HG03139 (cell line): ENCODE results near the gene DARS1.

Experiments used
- ATAC-seq: cut with Tn5 transposase; IDR thresholded peaks from one replicate; pipeline ENCODE4 v1.9.1; 2021; ENCODE audit not compliant: unreplicated experiment

The DARS1 gene

DNA sequence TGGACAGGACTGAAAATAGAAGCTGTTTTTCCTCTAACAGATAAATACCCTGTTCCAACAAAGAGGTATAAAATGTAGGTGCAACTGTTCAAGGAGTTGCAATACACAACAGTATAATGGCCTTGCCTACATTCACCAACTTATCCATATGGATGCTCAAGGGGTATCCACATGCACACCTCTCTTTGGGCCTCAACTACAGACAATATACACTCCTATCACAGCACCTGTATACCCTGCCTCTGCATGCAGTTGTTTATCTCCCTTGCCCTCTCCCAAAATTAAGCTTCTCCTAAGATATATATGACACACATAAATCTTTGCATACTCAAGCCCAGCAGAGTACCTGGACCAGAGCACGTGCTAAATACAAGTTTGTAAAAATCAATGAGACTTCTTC is 37.3 kb downstream of the DARS1 start:
- ATAC-seq = no peak

DNA sequence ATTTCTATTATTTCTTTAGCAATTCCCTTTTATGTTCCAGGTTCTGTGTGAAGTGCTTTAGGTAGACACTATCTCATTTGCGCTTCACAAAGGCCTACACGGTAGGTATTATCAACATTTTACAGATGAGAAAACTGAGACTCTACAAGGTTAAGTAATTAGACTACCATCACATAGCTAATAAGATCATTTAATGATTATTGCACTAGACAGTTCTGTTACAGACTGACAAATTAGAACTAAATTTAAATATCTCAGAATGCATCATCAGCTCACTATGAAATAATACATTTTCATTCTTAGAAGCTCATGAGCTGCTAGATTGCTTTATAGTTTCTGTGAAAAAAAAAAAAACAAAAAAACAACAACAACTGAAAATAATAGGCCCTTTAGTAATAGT is 37.9 kb downstream of the DARS1 start:
- ATAC-seq = no peak

DNA sequence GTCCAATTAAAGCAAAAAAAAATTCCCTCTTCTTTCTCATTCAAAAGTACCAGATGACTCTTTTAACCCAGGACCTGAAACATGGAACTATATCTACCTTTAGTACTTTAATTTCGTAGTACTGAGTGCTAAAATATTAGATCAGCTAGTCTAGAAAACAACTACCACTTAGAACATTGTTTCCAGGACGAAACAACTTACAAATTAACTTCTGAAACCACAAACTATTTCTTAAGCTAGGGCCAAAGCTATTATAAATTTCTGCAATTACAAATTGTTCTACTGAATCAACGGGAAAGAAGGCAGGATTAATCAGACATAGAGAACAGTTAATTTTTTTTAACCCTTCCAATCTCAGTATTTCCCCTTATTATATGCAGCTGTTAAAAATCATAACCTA is 39.9 kb downstream of the DARS1 start:
- no peak for ATAC-seq

DNA sequence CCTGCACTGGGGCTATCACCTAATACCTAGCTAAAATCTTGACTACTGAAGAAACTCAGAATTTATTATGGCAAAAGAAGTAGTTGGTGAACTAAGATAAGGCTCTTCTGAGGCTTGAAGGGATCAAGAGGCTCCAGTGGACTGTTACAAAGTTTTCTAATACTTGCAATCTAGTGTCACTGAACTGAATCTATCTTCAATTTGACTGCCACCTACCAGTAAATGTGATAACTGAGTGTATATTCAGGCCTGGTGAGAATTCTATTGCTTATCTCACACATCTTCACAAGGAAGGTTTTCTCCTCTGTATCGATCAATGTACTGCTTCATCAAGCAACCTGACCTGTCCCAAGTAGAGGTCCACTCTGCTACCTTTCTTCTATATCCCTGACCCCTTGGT is 40.8 kb downstream of the DARS1 start:
- no peak for ATAC-seq

DNA sequence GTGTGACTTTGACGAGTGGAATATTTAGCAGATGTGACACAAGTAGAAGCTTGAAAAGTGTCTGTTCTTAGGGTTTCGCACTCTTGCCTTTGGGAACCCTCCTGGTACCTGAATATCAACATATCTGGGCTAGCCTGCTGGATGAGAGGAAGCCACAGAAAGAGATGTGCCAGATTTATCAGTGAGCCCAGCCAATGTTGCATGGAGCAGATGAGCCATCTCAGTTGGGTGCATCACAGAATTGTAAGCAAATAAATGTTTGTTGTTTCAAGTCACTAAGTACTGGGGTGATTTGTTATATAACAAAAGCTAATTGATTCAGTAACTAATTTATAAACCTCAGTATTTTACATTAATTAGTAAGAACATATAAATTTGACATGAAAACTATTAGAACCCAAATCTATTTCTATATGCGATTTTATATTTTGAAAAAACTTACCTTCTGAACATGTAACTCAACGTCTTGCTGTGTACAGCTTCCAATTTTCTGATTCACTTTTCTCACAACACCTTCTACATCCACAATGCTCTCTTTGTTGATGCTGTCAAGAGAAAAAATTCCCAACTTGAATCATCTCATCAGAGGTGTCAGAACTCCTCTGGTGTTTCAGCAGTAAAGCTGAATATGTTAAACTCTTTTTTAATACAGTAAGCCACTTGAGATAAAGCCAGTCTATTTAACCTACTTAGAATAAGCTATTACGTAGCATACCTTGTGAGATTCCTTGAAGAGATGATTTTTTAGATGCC is 42.3 kb downstream of the DARS1 start:
- ATAC-seq = no peak

DNA sequence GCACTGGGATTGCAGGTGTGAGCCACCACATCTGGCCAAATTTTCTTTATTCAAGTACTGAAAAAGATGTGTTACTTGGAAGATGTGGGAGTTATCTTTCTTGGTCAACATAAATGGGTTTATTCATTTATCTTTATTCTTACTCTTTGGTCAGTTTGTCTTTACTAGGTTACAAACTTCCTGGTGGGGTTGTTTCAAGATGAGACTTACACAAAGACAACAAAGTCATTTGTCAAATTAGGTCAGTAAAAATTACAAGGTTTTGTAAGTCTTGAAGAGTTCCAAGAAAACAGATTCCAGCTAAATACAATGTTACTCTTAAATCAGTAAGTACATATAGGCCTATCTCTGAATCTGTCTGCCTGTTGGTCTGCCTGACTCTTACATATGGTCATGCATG is 48.9 kb downstream of the DARS1 start:
- no peak for ATAC-seq

DNA sequence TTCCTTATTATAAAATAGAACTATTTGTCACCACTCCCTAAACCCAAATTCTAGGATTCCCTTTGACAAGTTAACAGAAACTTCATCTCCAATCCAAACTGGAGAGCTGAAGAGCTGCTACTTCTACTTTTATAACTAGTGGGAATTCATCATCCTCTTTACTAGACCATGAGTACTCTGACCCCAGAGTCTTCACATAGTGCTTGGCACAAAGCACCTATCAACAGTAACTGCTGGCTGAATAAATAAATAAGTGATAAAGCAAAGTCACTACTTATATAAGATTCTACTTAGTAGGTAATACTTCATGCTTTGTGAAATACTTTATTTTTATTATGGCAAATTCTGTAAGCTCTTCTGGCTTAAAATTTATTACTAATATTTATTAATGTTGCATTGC is 49.5 kb downstream of the DARS1 start:
- no peak for ATAC-seq

DNA sequence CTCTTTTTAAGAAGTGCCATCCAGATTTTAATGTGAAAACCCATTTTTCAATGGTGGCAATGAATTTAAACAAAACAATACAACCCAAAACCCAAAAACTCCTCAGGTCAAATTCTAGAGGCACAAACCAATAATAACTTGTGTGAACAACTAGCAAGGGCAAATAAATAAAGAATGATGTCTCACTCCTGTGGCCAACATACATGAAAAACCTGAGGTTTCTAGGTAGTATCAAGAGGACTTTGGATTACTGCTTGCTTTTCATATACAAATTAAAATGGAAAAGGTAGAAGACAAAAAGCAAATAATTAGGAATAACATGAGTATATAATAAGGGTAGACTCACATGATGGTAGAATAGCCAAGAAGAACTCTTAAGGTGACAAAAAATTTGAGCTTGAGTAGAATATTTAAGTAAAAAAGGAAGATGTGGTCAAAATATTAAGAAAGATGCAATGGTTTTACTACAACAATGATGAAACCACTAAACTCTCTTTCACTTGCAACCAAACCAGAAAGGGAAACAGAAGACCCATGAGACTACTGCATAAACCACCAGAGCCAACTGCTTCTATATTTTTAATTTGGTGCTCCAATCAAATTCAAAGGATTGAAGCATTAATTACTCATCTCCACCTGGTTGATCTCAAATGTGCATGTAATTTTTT is 53.5 kb downstream of the DARS1 start:
- ATAC-seq = peak; percentile 79

DNA sequence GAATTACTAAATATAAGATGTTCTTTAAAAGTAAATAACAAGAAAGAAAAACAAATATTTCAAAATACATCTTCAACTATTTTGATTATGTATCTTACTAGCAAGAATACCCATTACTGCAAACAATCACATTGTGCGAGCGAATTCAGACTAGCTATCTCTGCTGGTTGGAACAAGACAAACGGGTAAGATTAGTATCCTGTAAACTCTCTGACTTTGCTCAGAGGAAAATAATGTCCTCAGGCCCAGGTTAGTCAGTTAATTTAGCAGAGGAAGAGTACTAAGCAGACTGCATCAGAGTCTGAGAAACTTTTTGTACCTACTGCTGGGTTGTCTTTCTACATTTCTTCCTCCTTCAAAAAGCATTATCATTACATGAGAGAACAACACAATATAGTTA is 58.8 kb downstream of the DARS1 start:
- ATAC-seq = no peak

DNA sequence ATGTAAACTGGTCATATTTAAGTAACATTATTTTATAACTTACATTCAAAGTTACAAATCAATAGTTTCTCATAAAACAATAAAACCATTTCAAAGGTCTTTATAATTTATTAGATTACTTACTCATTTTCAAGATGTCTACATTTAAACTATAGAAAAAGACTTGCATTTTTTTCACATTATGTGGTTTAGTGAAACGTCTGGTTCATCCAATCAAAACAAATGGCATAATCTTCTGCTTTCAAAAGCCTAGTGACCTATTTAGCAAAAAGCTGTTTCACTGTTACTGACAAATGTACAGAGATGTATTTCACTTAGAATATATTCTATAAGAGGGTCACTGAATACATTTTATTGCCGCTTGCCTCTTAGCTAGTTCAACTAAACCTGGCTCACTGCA is 59.9 kb downstream of the DARS1 start:
- ATAC-seq = no peak

DNA sequence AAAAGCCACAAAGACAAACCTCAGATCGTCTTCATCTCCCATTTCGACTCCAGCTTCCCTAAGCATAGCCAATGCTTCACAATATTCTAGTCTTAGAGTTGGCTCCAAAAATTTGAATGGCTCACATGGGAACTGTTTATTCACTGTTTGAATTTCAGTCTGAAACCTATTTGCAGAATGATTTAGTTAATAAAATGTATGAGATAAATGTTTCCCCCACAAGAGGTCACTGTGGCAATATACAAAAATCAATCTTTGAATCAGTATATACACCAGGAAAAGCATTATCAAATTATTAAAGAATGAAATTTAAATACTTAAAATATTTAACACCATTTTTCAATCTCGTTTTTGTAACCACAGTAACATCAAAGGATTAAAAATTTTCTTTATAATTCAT is 69.2 kb downstream of the DARS1 start:
- ATAC-seq = no peak

DNA sequence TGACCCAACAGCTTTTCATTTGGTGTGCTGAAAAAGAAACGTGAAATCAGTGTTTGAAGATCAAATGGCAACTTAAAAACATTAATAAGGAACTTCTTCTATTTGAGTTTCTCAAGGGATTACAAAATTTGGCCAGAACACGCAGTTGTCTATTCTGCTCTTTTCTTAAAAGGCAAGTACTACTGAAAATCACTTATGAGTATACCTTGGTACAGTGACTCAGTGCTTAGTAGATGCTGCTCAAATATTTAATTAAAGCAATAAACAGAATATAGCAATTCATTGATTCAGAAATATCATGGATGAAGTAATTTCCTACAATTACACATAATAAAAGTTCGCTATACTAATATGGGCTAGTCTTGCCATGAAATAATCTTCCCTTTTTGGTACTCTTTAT is 70.9 kb downstream of the DARS1 start:
- ATAC-seq = no peak

DNA sequence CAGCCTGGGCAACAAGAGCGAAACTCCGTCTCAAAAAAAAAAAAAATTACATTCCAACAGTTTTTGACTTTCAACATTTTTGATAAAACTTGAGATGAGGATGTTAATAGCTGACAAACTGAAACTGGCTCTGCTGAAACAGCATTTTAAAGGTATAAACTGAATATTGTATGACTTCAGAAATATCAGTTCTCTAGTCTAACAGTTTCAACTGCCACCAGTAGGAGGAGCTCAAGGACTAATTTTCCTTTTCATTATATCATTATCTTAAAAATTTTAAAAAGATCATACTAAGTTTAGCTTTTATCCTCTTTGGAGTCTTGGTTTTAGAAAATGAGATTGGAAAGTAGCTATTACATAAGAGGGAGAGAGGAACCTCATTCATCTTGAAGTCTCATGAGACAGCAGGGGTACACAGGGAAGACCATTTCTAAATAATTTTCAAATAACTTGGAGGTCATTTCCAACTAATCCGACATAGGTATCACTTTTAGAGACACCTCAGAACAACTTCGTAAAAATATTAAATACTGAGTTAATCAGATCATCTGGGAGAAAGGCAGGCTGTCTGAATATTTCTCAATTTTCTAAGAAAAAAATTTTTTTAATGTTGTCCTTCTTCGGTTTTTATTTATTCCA is 71.6 kb downstream of the DARS1 start:
- ATAC-seq = no peak

DNA sequence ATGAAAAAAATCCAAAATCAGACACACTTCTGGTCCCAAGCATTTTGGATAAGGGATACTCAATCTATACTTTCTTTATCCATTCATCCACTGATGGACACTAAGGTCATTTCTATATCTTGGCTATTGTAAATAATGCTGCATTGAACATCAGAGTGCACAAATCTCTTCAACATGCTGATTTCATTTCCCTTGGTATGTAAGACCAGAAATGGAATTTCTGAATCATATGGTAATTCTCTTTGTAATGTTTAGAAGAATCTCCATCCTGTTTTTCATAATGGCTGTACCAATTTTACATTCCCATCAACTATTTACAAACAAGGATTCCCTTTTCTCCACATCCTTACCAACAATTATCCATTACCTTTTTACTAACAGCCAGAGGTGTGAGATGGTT is 75.5 kb downstream of the DARS1 start:
- ATAC-seq = no peak

DNA sequence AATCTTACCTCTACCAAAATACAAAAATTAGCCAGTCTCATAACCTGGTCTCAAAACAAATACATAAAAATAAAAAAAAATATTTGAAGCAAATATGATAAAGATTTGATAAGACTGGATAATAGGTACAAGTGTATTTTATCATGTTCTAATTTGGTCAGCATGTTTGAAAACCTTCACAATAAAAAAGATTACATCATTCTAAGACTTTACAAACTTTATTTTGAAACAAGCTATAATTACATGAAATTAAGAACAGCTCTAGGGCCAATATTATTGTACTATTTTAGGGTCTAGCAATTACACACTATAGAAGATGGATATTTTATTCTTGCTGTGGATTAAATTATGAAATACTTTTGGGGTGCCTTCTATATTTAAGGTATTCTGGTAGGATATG is 79.7 kb downstream of the DARS1 start:
- ATAC-seq = no peak

DNA sequence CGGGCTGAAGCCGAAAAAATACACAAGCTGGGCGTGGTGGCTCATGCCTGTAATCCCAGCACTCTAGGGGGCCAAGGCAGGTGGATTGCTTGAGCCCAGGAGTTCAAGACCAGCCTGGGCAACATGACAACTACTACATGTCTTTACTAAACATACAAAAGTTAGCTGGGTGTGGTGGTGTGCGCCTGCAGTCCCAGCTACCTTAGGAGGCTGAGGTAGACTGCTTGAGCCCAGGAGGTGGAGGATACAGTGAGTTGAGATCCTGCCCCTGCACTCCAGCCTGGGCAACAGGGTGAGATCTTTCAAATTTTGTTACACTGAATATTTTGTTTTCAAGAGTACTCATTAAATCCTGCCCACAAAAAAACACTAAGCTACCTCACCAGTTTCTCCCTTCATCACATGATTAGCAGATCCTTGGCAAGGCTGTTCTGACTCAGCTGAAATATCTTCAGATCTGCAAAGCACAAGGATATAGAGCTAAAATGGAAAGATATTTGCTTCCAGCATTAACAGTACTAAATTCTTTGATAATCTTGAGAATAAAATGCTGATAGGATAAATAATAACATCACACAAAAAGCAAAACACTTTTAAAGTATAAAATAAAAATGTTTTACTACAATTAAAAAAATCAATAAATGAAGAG is 81.0 kb downstream of the DARS1 start:
- ATAC-seq = no peak

DNA sequence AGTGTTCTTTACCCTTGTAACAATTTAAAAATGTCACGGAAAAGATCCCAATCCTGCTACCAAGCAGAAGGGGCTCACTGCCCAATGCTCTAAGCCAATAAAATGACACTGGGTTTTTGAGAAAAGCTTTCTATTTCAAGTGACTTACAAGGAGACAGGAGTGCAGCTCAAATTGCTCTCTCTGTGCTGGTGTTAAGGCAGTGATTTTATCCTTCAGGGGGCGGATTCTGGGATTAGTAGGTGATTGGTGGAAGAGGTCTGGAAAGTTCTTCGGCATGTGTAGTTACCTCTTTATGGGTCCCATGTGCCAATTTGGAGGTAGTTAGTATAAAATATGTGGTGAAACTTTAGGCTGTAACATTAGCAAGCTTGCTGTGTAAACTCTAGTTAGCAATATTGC is 81.8 kb downstream of the DARS1 start:
- ATAC-seq = no peak

DNA sequence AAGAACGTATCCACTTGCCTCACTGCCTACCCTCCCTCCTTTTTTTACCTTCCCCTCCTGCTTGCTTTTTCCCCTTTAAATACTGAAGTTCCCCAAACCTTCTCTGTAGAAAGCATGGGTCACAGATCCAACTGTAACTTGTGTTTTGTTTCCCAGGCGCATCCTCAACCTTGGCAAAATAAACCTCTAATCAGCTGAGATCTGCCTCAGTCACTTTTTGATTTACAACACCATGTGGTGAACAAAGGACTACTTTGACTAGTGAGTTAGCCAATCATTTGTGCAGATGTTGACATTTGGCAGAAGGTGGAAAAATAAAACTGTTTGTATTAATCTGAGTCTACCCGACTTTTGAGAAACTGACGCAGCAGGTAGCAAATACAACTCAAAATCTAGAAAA is 85.9 kb downstream of the DARS1 start:
- ATAC-seq = no peak

DNA sequence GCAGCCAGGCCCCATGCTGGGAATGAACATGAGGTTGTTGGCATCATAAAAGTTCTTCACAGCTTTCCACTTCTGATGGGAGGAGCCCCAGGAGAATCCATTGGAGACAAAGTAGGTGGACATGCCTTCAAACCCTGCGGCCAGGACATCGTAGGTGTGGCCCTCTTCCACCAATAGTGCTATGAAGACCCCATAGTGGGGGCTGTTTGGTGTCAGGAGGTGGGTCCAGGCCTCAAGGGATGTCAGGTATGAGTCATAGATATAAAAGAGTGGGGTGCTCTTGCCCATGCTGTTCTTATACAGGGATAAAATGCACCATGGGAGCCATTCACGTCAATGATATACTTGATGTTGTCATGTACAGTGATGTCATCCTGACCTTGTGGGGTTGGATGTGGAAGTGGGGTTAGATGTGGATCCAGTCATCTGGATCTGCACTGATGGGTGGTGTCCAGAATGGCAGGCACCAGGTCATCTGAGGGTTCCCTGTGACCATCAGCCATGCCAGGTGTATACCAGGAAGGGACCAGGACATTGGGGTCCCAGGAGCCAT is 87.1 kb downstream of the DARS1 start:
- ATAC-seq = no peak

DNA sequence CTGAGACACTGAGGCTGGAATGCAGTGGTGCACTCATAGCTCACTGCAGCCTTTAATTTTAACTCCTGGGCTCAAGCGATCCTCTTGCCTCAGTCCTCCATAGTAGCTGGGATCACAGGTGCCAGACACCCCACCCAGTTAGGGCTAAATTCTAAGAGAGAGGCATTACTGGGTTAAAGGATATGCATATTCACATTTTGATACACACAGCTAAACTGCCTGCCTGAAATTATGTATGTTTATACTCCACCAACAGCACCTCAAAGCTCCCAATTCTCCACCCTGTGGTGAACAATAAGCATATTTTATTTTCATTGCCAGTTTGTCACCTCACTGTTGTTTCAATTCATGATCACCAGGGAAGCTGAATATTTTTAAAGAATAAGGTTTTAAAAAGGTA is 90.5 kb downstream of the DARS1 start:
- no peak for ATAC-seq

DNA sequence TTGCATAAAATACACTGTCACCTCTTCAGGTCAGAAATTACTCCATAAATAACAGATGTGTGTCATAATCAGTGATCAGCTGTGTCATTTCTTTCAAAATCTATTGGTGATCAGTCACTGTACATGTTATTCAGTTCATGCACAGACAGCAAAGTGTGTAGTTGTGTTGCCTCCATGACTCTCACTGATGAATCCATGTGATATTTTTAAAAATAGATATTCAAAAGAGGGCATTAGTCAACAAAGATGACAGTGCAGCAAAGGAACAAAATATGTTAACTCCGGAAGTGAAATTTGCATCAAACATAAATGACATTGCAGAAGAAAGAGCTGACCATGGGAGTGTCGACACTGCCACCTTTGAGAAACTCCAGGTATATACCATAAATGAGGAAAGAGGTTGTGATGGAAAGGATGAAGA is 92.0 kb downstream of the DARS1 start:
- no peak for ATAC-seq

DNA sequence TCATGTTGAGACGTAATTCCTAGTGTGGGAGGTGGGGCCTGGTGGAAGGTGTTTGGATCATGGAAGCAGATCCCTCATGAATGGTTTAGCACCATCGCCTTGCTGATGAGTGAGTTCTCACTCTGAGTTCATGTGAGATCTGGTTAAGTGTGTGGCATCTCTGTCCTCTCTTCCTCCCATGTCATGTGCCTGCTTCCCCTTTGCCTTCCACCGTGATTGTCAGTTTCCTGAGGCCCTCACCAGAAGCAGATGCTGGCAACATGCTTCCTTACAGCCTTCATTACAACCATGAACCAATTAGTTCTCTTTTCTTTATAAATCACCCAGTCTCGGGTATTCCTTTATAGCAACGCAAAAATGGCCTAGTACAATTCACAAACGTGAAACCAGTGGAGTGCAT is 94.6 kb downstream of the DARS1 start:
- no peak for ATAC-seq
